ENCODE data around the gene COL27A1. TPM values are rescaled to one million over a fixed set of nuclear protein-coding genes. Genes with fewer than 3 reads are reported as not detected.

The COL27A1 gene
- polyA plus RNA-seq, 4 donors, result 33.2 to 38.2 (median 35.9) TPM

- DNase-seq (ENCODE audit: low read depth in 4 of 4, low spot score in 3 of 4), result no peak
Measured at GRCh38 chr9:114281473-114282103, 126.3 kb downstream of the COL27A1 start.

DNA sequence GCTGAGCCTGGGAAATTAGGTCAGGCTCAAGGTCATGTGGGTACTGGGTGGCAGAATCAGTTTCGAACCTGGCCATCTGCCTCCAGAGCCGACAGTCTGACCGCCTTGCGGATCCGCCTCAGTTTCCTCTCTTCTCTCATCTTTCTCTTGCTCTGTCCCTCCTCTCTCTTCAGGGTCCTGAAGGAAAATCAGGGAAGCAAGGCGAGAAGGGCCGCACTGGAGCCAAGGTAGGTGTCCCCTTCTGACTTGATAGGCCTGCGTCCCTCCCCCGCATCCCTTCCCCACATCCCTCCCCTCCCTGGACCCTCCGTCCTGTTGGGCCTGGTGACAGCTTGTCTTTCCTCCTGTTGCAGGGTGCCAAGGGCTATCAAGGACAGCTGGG lies 126.8 kb downstream of the COL27A1 start:
- no peak for DNase-seq (ENCODE audit: low read depth in 4 of 4, low spot score in 3 of 4)

DNA sequence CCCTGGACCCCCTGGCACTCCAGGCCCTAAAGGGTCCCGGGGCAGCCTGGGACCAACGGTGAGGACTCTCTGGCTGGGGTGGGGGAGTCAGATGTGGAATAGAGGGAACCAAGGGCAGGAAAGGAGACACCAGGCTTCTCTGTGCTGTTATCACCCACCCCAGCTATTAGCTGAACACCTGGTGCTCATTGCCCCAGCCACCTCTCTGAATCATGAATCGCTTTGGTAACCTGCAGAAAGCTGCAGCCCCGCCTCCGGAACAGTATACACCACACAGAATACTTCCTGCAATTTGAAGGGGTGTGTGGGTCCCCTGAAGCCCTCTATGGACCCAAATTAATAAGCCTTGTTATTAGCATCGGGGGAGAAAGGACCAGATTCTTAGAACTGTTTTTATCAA lies 127.2 kb downstream of the COL27A1 start:
- no peak for DNase-seq (ENCODE audit: low read depth in 4 of 4, low spot score in 3 of 4)

- no peak for DNase-seq (ENCODE audit: low read depth in 4 of 4, low spot score in 3 of 4)
Measured at GRCh38 chr9:114282926-114283325, 127.6 kb downstream of the COL27A1 start.

DNA sequence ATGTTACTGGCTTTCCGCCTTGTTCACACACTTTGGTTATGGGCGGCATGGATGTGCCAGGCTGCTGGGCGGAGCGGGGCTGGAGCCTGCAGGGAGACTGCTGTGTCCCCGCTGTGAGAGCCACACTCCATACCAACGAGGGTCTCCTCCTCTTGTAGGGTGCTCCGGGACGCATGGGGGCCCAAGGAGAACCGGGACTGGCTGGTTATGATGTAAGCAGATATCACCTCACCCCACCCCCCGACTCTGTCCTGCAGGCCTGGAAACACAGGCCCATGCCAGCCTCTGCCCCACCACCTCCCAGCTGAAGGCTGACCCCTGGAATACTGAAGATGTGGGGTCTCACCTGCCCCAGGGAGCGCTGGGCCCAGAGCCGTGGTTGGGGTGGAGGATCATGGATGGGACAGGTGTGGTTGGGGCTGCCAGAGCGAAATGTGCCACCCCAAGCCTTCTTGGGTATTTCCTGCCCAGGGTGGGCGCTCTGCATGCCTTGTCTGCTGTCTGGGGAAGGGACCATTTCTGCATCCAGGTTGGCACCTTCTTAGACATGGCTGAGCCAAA lies 128.3 kb downstream of the COL27A1 start:
- no peak for DNase-seq (ENCODE audit: low read depth in 4 of 4, low spot score in 3 of 4)

DNA sequence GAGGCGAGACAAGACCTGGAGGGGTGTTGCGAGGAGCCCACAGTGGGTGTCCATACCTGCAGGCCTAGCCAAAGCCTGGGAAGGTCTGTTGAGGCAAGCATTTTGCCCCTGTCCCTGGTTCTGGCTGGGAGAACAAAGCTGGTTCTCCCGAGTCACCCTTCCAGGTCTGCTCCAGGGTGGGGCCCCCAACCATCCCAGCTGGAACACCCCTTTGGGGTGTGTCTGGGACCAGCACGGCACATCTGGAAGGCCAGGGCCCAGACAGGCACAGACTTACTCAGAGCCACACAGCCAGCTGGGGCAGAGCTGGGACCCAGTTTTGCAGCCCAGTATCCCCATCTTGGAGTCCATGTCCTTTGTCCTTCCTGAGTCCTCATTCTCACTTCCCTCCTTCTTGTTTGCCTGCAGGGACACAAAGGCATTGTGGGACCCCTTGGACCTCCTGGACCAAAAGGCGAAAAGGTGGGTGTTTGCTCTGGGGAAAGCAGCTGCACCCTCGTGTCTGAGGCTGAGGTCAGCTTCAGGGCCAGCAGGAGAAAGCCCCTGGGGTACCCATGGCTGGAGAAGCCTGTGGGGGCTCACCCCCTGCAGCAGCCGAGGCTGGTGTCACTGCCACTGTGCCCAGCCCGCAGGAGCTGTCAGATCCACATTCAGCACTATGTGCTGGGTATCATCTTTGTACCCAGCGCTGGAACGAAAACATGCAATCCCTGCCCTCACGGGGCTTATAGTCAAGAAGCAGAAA lies 129.2 kb downstream of the COL27A1 start:
- no peak for DNase-seq (ENCODE audit: low read depth in 4 of 4, low spot score in 3 of 4)

DNA sequence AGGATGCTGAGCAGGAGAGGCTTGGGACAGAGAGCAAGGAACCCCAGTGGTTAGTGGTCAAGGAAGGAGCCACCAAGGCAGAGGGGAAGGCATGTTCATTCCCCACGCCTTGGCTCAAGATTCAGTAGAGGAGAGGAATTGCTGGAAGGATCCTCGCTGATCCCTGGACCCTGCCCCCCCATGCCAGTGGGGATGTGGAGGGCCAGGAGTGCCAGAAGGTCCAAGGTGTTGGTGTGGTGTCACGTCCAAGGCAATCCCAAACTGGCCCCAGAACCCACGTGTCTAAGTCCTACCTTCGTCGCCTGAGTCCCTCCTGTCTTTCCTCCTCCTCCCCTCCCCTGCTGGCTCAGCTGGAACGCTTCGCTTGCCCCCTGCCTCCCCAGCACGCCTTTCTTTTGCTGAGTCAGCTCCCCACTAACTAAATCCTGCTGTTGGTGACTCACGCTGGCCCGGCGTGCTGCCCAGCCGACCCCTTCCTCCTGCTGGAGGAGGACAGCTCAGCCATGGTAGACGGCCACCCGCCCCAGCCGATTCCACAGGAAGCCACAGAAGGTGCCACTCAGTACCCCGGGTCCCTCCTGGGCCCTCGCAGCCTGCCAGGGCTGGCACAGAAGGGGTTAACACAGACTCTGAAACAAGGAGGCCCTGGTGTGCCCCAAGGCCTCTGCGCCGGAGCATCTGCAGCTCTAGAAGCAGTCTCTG lies 130.0 kb downstream of the COL27A1 start:
- DNase-seq (ENCODE audit: low read depth in 4 of 4, low spot score in 3 of 4), result peak in 2 of 4 donors; percentile 50 to 55

DNA sequence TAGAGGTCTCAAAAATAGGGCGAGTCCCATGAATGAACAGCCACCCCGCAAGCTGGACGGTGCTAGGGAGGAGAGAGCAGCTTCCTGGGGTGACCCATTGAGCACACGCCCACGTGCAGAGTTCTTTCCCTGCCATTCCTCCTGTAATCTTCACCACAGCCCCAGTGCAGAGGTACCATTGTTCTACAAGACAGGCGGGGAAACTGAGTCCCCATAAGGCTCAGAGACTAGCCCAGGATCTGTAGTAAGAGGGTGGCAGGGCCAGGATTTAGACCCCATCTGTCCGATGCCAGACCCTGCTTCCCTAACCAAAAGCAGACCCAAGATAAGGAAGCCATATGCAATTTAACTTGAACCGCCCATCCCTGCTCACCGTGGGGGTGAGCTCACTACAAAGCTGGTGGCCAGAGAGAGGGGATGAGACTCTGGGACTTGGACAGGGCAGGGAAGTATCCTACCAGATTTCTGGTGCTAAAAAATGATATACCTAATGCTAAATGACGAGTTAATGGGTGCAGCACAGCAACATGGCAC lies 130.9 kb downstream of the COL27A1 start:
- no peak for DNase-seq (ENCODE audit: low read depth in 4 of 4, low spot score in 3 of 4)

- no peak for DNase-seq (ENCODE audit: low read depth in 4 of 4, low spot score in 3 of 4)
Measured at GRCh38 chr9:114287001-114287762, 131.8 kb downstream of the COL27A1 start.

DNA sequence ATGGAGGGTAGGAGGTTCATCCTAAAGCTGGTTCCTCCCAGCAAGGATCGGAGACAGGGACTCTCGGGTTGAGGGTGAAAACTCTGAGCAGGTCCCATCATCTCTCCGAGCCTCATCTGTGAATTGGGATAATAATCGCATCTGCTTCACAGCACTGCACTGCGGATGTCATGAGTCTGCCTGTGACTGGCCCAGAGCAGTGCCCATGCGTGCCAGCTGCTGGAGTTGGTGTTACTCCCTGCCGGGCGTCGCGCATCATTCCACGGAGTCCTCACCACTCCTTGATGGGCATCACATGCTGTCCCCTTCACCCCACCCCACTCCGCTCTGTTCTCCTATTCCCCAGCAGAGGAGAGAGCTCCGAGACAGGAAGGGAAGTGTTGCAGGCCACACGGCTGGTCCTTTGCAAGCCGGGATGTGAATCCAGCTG lies 132.4 kb downstream of the COL27A1 start:
- DNase-seq (ENCODE audit: low read depth in 4 of 4, low spot score in 3 of 4), result no peak

DNA sequence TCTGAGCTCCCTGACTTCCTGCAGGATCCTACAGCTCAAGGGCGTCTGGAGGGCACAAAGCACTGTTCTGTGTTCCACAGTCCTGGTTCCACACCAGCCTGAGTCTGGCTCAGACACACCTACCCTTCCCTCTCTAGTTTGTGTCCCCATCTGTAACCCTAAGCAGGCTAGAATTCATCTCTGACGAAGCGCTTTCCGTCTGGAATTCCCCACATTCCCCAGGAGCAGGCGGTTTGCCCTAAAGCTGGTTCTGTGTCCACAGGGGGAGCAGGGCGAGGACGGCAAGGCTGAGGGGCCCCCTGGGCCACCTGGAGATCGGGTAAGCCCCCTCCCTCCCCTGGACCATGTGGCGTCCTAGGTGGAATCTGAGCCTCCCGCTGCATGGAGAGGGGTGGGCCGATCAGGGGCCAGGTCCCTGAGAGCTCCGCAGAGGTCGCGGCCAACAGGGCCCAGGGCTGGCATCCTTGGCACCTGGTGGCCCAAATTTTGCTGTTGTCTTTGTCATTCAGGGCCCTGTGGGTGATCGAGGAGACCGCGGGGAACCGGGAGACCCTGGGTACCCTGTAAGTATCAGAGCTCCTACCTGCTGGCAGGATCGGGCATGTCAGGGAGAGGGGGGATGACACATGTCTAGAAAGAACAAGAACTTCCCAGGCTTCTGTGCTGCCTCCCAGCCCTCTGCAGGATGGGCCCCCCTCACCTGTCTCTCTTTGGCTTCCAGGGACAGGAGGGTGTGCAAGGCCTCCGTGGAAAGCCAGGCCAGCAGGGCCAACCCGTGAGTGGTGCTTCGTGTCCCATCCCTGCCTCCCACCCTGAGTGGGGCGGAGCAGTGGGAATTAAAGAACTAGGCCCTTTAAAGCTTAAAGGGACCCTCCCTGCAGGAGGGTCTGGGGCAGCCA lies 133.1 kb downstream of the COL27A1 start:
- no peak for DNase-seq (ENCODE audit: low read depth in 4 of 4, low spot score in 3 of 4)

GRCh38 chr9:114289106-114289505 lies 133.8 kb downstream of the COL27A1 start:
- DNase-seq (ENCODE audit: low read depth in 4 of 4, low spot score in 3 of 4), result no peak

DNA sequence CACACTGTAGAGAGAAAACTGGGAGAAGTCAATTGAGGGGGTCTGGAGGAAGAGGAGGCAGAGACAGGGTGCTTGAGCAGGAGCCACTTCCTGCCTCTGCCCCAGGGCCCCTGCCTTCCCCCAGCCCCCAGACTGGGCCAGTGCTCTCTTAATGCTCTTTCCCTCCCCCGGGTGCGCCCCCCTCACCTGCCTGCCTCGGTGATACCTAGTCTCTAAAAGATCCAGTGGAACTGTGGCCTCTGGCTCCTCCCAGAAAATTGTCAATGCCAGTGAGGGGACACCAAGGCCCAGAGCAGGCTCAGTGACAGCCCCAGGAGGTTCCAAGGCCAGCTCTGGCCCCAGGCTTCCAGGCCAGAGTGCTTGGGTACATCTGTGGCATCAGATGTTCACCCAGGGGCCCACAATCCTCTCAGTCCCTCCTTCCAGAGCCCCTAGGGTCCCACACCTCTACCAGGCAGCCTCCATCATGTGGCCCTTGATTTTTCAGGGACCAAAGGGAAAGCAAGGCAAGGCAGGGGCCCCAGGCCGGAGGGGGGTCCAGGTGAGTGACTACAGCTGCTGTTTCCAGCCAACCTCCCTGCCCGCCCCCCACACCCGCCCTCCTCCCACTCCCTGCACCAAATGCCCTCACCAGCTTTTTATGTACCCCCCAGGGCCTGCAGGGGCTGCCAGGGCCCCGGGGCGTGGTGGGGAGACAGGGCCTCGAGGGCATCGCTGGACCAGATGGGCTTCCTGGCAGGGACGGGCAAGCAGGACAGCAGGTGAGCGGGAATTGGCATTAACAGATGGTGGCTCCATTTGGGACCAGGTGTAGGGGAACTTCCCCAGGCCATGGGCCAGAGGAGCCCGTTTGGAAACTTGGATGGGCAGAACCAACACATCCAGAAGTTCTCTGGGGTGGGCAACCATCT lies 134.5 kb downstream of the COL27A1 start:
- DNase-seq (ENCODE audit: low read depth in 4 of 4, low spot score in 3 of 4), result no peak

GRCh38 chr9:114290561-114290986 lies 135.2 kb downstream of the COL27A1 start:
- no peak for DNase-seq (ENCODE audit: low read depth in 4 of 4, low spot score in 3 of 4)

GRCh38 chr9:114291064-114291474 lies 135.7 kb downstream of the COL27A1 start:
- peak in 2 of 4 donors; percentile 46 to 52 for DNase-seq (ENCODE audit: low read depth in 4 of 4, low spot score in 3 of 4)

GRCh38 chr9:114291886-114292590 lies 136.7 kb downstream of the COL27A1 start:
- DNase-seq (ENCODE audit: low read depth in 4 of 4, low spot score in 3 of 4), result no peak

DNA sequence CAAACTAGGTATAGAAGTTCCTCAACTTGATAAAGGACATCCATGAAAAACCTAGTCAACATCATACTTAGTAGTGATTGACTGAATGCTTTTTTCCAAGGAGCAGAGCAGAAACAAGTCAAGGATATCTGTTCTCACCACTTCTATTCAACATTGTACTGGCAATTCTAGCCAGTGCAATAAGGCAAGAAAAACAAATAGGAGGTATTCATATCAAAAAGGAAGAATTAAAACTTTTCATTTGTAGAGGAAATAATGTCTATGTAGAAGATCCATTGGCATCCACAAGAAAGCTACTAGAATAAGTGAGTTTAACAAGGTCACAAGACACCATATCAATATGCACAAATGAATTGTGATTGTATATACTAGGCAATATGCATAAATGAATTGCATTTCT lies 139.3 kb downstream of the COL27A1 start:
- DNase-seq (ENCODE audit: low read depth in 4 of 4, low spot score in 3 of 4), result no peak

GRCh38 chr9:114296338-114296737 lies 141.0 kb downstream of the COL27A1 start:
- no peak for DNase-seq (ENCODE audit: low read depth in 4 of 4, low spot score in 3 of 4)
